GM12875 (cell line): ENCODE results near the gene HMCES.

ENCODE experiments used
- H3K4me3 ChIP-seq: one replicate; pipeline ENCODE4 v1.5.1; 2011; ENCODE audit warnings: low read depth, low read length, control low read depth
- CTCF ChIP-seq: IDR thresholded peaks from 2 replicates; pipeline ENCODE4 v1.5.1; 2011; ENCODE audit warnings: low read depth, mild to moderate bottlenecking, control low read depth, inconsistent platforms, low read length, moderate library complexity, borderline replicate concordance; ENCODE audit not compliant: insufficient read depth

Gene HMCES

GRCh38 chr3:129320825-129321487 is 42.3 kb downstream of the HMCES start:
- no peak overlapping the region for H3K4me3 ChIP-seq
- TF ChIP-seq CTCF = no peak

- no peak overlapping the region for H3K4me3 ChIP-seq
- TF ChIP-seq CTCF = no peak
Observed at GRCh38 chr3:129321887-129322286, 43.2 kb downstream of the HMCES start.

GRCh38 chr3:129323651-129324294 is 45.1 kb downstream of the HMCES start:
- no peak overlapping the region for H3K4me3 ChIP-seq
- TF ChIP-seq CTCF = peak; percentile 70

GRCh38 chr3:129324855-129325254 is 46.2 kb downstream of the HMCES start:
- no peak overlapping the region for H3K4me3 ChIP-seq
- TF ChIP-seq CTCF = no peak

GRCh38 chr3:129325383-129325782 is 46.7 kb downstream of the HMCES start:
- H3K4me3 ChIP-seq = no peak overlapping the region
- no peak for TF ChIP-seq CTCF

GRCh38 chr3:129326138-129326537 is 47.5 kb downstream of the HMCES start:
- H3K4me3 ChIP-seq = no peak overlapping the region
- no peak for TF ChIP-seq CTCF

- no peak for TF ChIP-seq CTCF
- H3K4me3 ChIP-seq = no peak overlapping the region
Observed at GRCh38 chr3:129326595-129326994, 47.9 kb downstream of the HMCES start.
